Endothelial cell of umbilical vein (primary cell): ENCODE measurements around the gene VPS54. TPM values are rescaled to one million over a fixed set of nuclear protein-coding genes. Genes with fewer than 3 reads are reported as not detected.

Experiments used
- BruUV-seq: library from RNA; stranded (reverse); fragments of 400-500 nt; replicated peaks from 2 replicates; lab custom pipeline; 2021; lab: Mats Ljungman, UMichigan
- CTCF ChIA-PET: fragments of 300-600, 350-600 bp; sonication (Branson Sonifier 250); formaldehyde crosslinking; loops from one replicate; lab custom pipeline; 2021; ENCODE audit warnings: antibody characterized with exemption, inconsistent platforms; lab: Charles Lee
- POLR2A ChIA-PET: fragments of 300-600, 350-600 bp; sonication (Branson Sonifier 250); formaldehyde crosslinking; loops from one replicate; lab custom pipeline; 2021; ENCODE audit warnings: antibody characterized with exemption, inconsistent platforms; lab: Charles Lee
- DNase-seq: peaks from one replicate; pipeline ENCODE4 v3.0.0-alpha.2; 2011; ENCODE audit warnings: low read depth, low spot score
- FAIRE-seq: peaks from 2 replicates; lab custom pipeline; 2011; peaks lifted over from hg19 to GRCh38; lab: Jason Lieb, UNC
- H2AFZ ChIP-seq: 2 replicates; pipeline ENCODE4 v1.6.0; 2012; ENCODE audit warnings: low read depth, low read length, control low read depth, inconsistent platforms
- H3K27ac ChIP-seq: 2 replicates; pipeline ENCODE4 v1.5.1; 2011; ENCODE audit warnings: low read depth, mild to moderate bottlenecking, control low read depth, low read length, moderate library complexity; ENCODE audit not compliant: insufficient read depth
- H3K27me3 ChIP-seq, 2 experiments: 2 replicates each; pipeline versions ENCODE4 v1.6.0 to v1.6.1; 2011; ENCODE audit warnings: low read length in 2 of 2, mixed read lengths in 1 of 2; ENCODE audit not compliant: control insufficient read depth in 2 of 2, insufficient read depth in 2 of 2
- H3K36me3 ChIP-seq, 2 experiments: 2 replicates in 1 of 2; 3 replicates in 1 of 2; pipeline ENCODE4 v1.5.1; 2011; ENCODE audit warnings: low read length in 2 of 2, mild to moderate bottlenecking in 1 of 2, moderate library complexity in 1 of 2; ENCODE audit not compliant: control insufficient read depth in 2 of 2, insufficient read depth in 2 of 2; ENCODE audit errors: extremely low read depth in 1 of 2
- H3K4me1 ChIP-seq: 3 replicates; pipeline ENCODE4 v1.5.1; 2011; ENCODE audit warnings: mild to moderate bottlenecking, low read length; ENCODE audit not compliant: control insufficient read depth, insufficient read depth; ENCODE audit errors: extremely low read depth
- H3K4me2 ChIP-seq: 2 replicates; pipeline ENCODE4 v1.6.1; 2011; ENCODE audit warnings: low read length, control low read depth, mixed read lengths; ENCODE audit not compliant: insufficient read depth
- H3K4me3 ChIP-seq, 3 experiments: fragments of 200-600 bp in 1 of 3; sonication (generic), shearing (Covaris generic) in 1 of 3; replicated peaks in 1 of 3; 2 replicates each; pipeline ENCODE4 v1.5.1; 2011 to 2016; ENCODE audit warnings: control low read depth in 3 of 3, low read length in 3 of 3, mild to moderate bottlenecking in 2 of 3, inconsistent platforms in 1 of 3, low read depth in 1 of 3, moderate library complexity in 1 of 3; ENCODE audit not compliant: insufficient read depth in 1 of 3
- H3K79me2 ChIP-seq: 2 replicates; pipeline ENCODE4 v1.6.0; 2012; ENCODE audit warnings: low read length, inconsistent platforms; ENCODE audit not compliant: control insufficient read depth, insufficient read depth
- H3K9ac ChIP-seq: replicated peaks from 2 replicates; pipeline ENCODE3; 2011; ENCODE audit warnings: low read length, control low read depth; ENCODE audit not compliant: insufficient read depth; ENCODE audit errors: extremely low read depth
- H3K9me1 ChIP-seq: replicated peaks from 3 replicates; pipeline ENCODE4 v1.6.0; 2011; ENCODE audit warnings: mild to moderate bottlenecking, low read length; ENCODE audit not compliant: control insufficient read depth, insufficient read depth; ENCODE audit errors: extremely low read depth
- H3K9me3 ChIP-seq: replicated peaks from 2 replicates; pipeline ENCODE4 v1.5.1; 2012; ENCODE audit warnings: low read length, inconsistent platforms; ENCODE audit not compliant: control insufficient read depth, insufficient read depth
- H4K20me1 ChIP-seq: replicated peaks from 2 replicates; pipeline ENCODE3; 2011; ENCODE audit warnings: mild to moderate bottlenecking, low read length; ENCODE audit not compliant: control insufficient read depth, insufficient read depth; ENCODE audit errors: extremely low read depth
- CTCF ChIP-seq, 2 donors: IDR thresholded peaks; 1 replicate in 1 of 2; 2 replicates in 1 of 2; pipeline ENCODE4 v1.5.1; 2011; ENCODE audit warnings: low read length in 2 of 2, mild to moderate bottlenecking in 2 of 2, moderate library complexity in 2 of 2, control low read depth in 1 of 2, inconsistent platforms in 1 of 2, low read depth in 1 of 2; ENCODE audit not compliant: insufficient read depth in 1 of 2; ENCODE audit errors: extremely low read depth in 1 of 2
- EZH2 ChIP-seq: IDR thresholded peaks from 2 replicates; pipeline ENCODE4 v1.6.1; 2012; ENCODE audit warnings: borderline replicate concordance, low read depth, mild to moderate bottlenecking, moderate library complexity, low read length, inconsistent platforms; ENCODE audit not compliant: severe bottlenecking
- FOS ChIP-seq: IDR thresholded peaks from 2 replicates; pipeline ENCODE4 v1.6.1; 2011; ENCODE audit warnings: mild to moderate bottlenecking, low read length, moderate library complexity, borderline replicate concordance; ENCODE audit not compliant: insufficient read depth
- GATA2 ChIP-seq: IDR thresholded peaks from 2 replicates; pipeline ENCODE4 v1.7.0; 2011; ENCODE audit warnings: low read depth, mild to moderate bottlenecking, moderate library complexity, mixed read lengths, low read length; ENCODE audit not compliant: insufficient read length, insufficient read depth
- JUN ChIP-seq: IDR thresholded peaks from 2 replicates; pipeline ENCODE4 v1.6.1; 2011; ENCODE audit warnings: borderline replicate concordance, low read depth; ENCODE audit not compliant: insufficient read length, insufficient read depth
- MAX ChIP-seq: IDR thresholded peaks from 2 replicates; pipeline ENCODE4 v1.6.1; 2011; ENCODE audit not compliant: insufficient read depth, insufficient read length
- MYC ChIP-seq: IDR thresholded peaks from one replicate; pipeline ENCODE4 v1.6.1; 2011; ENCODE audit warnings: mild to moderate bottlenecking, low read depth, low read length
- POLR2A ChIP-seq: IDR thresholded peaks from 2 replicates; pipeline ENCODE4 v1.6.1; 2012; ENCODE audit warnings: low read depth, mild to moderate bottlenecking, control low read depth, low read length
- POLR2AphosphoS5 ChIP-seq: IDR thresholded peaks from 2 replicates; pipeline ENCODE4 v1.6.1; 2012; ENCODE audit warnings: low read depth, mild to moderate bottlenecking, control low read depth, low read length, moderate library complexity; ENCODE audit not compliant: insufficient read depth
- dilution Hi-C: fragments of 300-500 bp; cut with MboI; formaldehyde crosslinking; loops from one replicate; pipeline ENCODE4 v1.15.0; 2019; ENCODE audit warnings: low sequenced_read_pairs; ENCODE audit not compliant: extremely low pct_ligation_motif_present
- intact Hi-C: fragments of 100-400 bp; cut with micrococcal nuclease; formaldehyde crosslinking; loops from one replicate; pipeline ENCODE4 v1.10.0; 2022
- polyA plus RNA-seq, 4 experiments: library from polyadenylated mRNA; depleted of rRNA in 3 of 4; stranded (reverse) in 3 of 4; unstranded in 1 of 4; fragments of >200 nt; gene quantifications; 2 replicates each; pipeline versions ENCODE4 v1.2.1 to v1.2.3, GENCODE V29; 2011 to 2012; ENCODE audit warnings: missing spikeins in 1 of 4
- total RNA-seq: library from RNA; stranded (reverse); gene quantifications from 2 replicates; pipeline ENCODE4 v1.2.3, GENCODE V29; 2021

The VPS54 gene
- total and polyA plus RNA-seq, 2 donors (not counting 3 experiments of a cell fraction or from before 2014, with no cell fraction given): 6.3 to 17.7 TPM

GRCh38 chr2:63898839-63899238, 120.4 kb downstream of the VPS54 start:
- Histone ChIP-seq H3K4me1 (no peaks in the 10 kb centered on the region), H2AFZ (no peak overlapping the region), H3K79me2 (no peaks in the 10 kb centered on the region), H4K20me1 (no peaks in the 10 kb centered on the region), H3K27me3 (no peaks in the 10 kb centered on the region), H3K4me3 (no peak overlapping the region), H3K9me1 (no peaks in the 10 kb centered on the region), H3K36me3 (peaks cover 0 to 5% of the 10 kb centered on the region in 2 experiments), H3K9ac (no peak overlapping the region), H3K9me3 (no peaks in the 10 kb centered on the region), H3K4me2 (no peak overlapping the region), H3K27ac (no peak overlapping the region)
- intact Hi-C loops: no loop called here
- ChIA-PET CTCF (no interaction called here), POLR2A (no interaction called here)
- FAIRE-seq: no peak
- dilution Hi-C loops: no loop called here
- BruUV-seq: no TSS peak
- DNase-seq: no peak
- TF ChIP-seq POLR2AphosphoS5 (no peak), MAX (no peak), POLR2A (no peak), EZH2 (no peak), FOS (no peak), CTCF (IDR thresholded peaks at IDR 0.05; ENCODE audit: extremely low read depth in 1 of 2, insufficient read depth in 1 of 2, low read depth in 1 of 2, low read length in 2 of 2) (no peak), MYC (no peak), JUN (no peak), GATA2 (no peak)
